SK-N-SH treated with all-trans-retinoic acid at 6 μM for 48 hours (cell line): ENCODE data around the gene PCSK9.
A peak's percentile ranks its signal among the peaks of the same experiment; 100 is the strongest.

Experiments
- ATAC-seq: fragments of 200-7000 bp; cut with Tn5 transposase; 3 replicates; pipeline ENCODE4 v1.9.1; 2020; ENCODE audit warnings: mild to moderate bottlenecking, moderate library complexity
- BACH2 ChIP-seq: fragments of 250-450 bp; sonication (Bioruptor Pico); IDR thresholded peaks from 2 replicates; pipeline ENCODE4 v1.9.0; 2021; ENCODE audit warnings: mild to moderate bottlenecking, borderline replicate concordance
- CREB5 ChIP-seq: fragments of 250-450 bp; sonication (Bioruptor Pico); IDR thresholded peaks from 2 replicates; pipeline ENCODE4 v1.5.1; 2020; ENCODE audit warnings: low read depth, mild to moderate bottlenecking, moderate library complexity
- CSDC2 ChIP-seq: fragments of 250-450 bp; sonication (Bioruptor Pico); IDR thresholded peaks from 2 replicates; pipeline ENCODE4 v1.5.0; 2020; ENCODE audit warnings: mild to moderate bottlenecking, moderate library complexity
- CSRNP3 ChIP-seq: fragments of 250-450 bp; sonication (Bioruptor Pico); IDR thresholded peaks from 2 replicates; pipeline ENCODE4 v1.5.1; 2021; ENCODE audit warnings: mild to moderate bottlenecking, moderate library complexity
- ESRRG ChIP-seq: fragments of 250-450 bp; sonication (Bioruptor Pico); IDR thresholded peaks from 2 replicates; pipeline ENCODE4 v1.6.1; 2021; ENCODE audit warnings: mild to moderate bottlenecking
- ISL1 ChIP-seq: fragments of 250-450 bp; sonication (Bioruptor Pico); IDR thresholded peaks from 2 replicates; pipeline ENCODE4 v2.1.2; 2022; ENCODE audit warnings: mild to moderate bottlenecking, moderate library complexity
- OSR1 ChIP-seq: fragments of 250-450 bp; sonication (Bioruptor Pico); IDR thresholded peaks from 2 replicates; pipeline ENCODE4 v1.8.0; 2022; ENCODE audit warnings: moderate library complexity, mild to moderate bottlenecking, inconsistent platforms
- PATZ1 ChIP-seq: fragments of 250-450 bp; sonication (Bioruptor Pico); IDR thresholded peaks from 2 replicates; pipeline ENCODE4 v1.8.0; 2020; ENCODE audit warnings: mild to moderate bottlenecking, moderate library complexity, borderline replicate concordance
- POU6F1 ChIP-seq: fragments of 250-450 bp; sonication (Bioruptor Pico); IDR thresholded peaks from 2 replicates; pipeline ENCODE4 v1.8.0; 2021; ENCODE audit warnings: low read depth, mild to moderate bottlenecking, moderate library complexity, borderline replicate concordance
- PPARA ChIP-seq: fragments of 250-450 bp; sonication (Bioruptor Pico); IDR thresholded peaks from 2 replicates; pipeline ENCODE4 v1.5.0; 2020; ENCODE audit warnings: mild to moderate bottlenecking, borderline replicate concordance
- RARB ChIP-seq: fragments of 250-450 bp; sonication (Bioruptor Pico); IDR thresholded peaks from 2 replicates; pipeline ENCODE4 v1.8.0; 2021; ENCODE audit warnings: mild to moderate bottlenecking, moderate library complexity
- SNAI2 ChIP-seq: fragments of 250-450 bp; sonication (Bioruptor Pico); IDR thresholded peaks from 2 replicates; pipeline ENCODE4 v1.5.0; 2020; ENCODE audit warnings: mild to moderate bottlenecking, moderate library complexity
- TCF4 ChIP-seq: fragments of 250-450 bp; sonication (Bioruptor Pico); IDR thresholded peaks from 2 replicates; pipeline ENCODE4 v1.8.0; 2021; ENCODE audit warnings: mild to moderate bottlenecking, moderate library complexity, borderline replicate concordance
- TOX ChIP-seq: fragments of 250-450 bp; sonication (Bioruptor Pico); IDR thresholded peaks from 2 replicates; pipeline ENCODE4 v1.8.0; 2021; ENCODE audit warnings: mild to moderate bottlenecking, moderate library complexity, borderline replicate concordance
- ZFP3 ChIP-seq: fragments of 250-450 bp; sonication (Bioruptor Pico); IDR thresholded peaks from 2 replicates; pipeline ENCODE4 v1.5.0; 2020; ENCODE audit warnings: mild to moderate bottlenecking, moderate library complexity
- ZFP30 ChIP-seq: fragments of 450-650 bp; formaldehyde crosslinking; IDR thresholded peaks from 2 replicates; pipeline ENCODE4 v1.5.0; 2022; ENCODE audit warnings: mild to moderate bottlenecking, moderate library complexity
- ZNF565 ChIP-seq: fragments of 450-650 bp; formaldehyde crosslinking; conservative IDR thresholded peaks from 2 replicates; pipeline ENCODE4 v1.5.0; 2020; ENCODE audit warnings: low read depth, mild to moderate bottlenecking, moderate library complexity
- ZNF70 ChIP-seq: fragments of 450-650 bp; formaldehyde crosslinking; IDR thresholded peaks from 2 replicates; pipeline ENCODE4 v1.5.0; 2020; ENCODE audit warnings: mild to moderate bottlenecking, moderate library complexity
- ZNF8 ChIP-seq: fragments of 450-650 bp; formaldehyde crosslinking; IDR thresholded peaks from 2 replicates; pipeline ENCODE4 v1.5.0; 2020; ENCODE audit warnings: mild to moderate bottlenecking, moderate library complexity
- TF ChIP-seq, protein P1 (sequence below): fragments of 250-450 bp; sonication (Bioruptor Pico); IDR thresholded peaks from 2 replicates; pipeline ENCODE4 v1.5.0; 2020; ENCODE audit warnings: mild to moderate bottlenecking, moderate library complexity

Gene PCSK9

GRCh38 chr1:55050283-55050682 is 10.9 kb downstream of the PCSK9 start:
- TF ChIP-seq, protein P1, sequence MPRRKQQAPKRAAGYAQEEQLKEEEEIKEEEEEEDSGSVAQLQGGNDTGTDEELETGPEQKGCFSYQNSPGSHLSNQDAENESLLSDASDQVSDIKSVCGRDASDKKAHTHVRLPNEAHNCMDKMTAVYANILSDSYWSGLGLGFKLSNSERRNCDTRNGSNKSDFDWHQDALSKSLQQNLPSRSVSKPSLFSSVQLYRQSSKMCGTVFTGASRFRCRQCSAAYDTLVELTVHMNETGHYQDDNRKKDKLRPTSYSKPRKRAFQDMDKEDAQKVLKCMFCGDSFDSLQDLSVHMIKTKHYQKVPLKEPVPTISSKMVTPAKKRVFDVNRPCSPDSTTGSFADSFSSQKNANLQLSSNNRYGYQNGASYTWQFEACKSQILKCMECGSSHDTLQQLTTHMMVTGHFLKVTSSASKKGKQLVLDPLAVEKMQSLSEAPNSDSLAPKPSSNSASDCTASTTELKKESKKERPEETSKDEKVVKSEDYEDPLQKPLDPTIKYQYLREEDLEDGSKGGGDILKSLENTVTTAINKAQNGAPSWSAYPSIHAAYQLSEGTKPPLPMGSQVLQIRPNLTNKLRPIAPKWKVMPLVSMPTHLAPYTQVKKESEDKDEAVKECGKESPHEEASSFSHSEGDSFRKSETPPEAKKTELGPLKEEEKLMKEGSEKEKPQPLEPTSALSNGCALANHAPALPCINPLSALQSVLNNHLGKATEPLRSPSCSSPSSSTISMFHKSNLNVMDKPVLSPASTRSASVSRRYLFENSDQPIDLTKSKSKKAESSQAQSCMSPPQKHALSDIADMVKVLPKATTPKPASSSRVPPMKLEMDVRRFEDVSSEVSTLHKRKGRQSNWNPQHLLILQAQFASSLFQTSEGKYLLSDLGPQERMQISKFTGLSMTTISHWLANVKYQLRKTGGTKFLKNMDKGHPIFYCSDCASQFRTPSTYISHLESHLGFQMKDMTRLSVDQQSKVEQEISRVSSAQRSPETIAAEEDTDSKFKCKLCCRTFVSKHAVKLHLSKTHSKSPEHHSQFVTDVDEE (CRISPR knock-in tag) = no peak
- no peak for TF ChIP-seq CSDC2 (CRISPR knock-in tag)
- no peak for TF ChIP-seq ESRRG
- no peak for TF ChIP-seq ZFP30 (CRISPR knock-in tag)
- no peak for TF ChIP-seq TCF4 (CRISPR knock-in tag)
- TF ChIP-seq CSRNP3 (CRISPR knock-in tag) = no peak
- TF ChIP-seq, all 23 proteins: peak for 0
- peak; percentile 47 for ATAC-seq

DNA sequence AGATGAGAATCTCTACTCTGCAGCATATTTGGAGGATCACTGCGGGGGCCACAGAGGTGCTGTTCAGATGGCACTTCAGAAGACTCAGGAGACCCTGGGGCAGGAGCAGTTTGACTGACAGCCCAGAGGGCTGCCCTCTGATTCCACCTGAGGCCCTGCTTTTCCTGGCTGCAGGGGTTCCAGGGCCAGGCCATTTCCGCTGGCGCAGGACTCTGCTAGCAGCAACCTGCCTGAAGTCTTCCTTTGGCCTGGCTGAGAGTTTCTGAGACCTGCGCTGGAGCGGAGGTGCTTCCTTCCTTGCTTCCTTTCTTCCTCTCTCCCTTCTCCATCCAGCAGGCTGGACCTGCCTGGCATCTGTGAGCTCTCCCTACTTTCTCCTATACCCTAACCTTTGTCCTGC is 11.8 kb downstream of the PCSK9 start:
- ATAC-seq = no peak
- no peak for TF ChIP-seq POU6F1
- TF ChIP-seq PATZ1 = no peak
- no peak for TF ChIP-seq BACH2 (CRISPR knock-in tag)
- no peak for TF ChIP-seq ZNF70 (CRISPR knock-in tag)
- no peak for TF ChIP-seq CREB5 (CRISPR knock-in tag)
- no peak for TF ChIP-seq ESRRG
- no peak for TF ChIP-seq PPARA (CRISPR knock-in tag)
- no peak for TF ChIP-seq ZFP3 (CRISPR knock-in tag)
- TF ChIP-seq ZNF565 (CRISPR knock-in tag) = no peak
- no peak for TF ChIP-seq OSR1 (CRISPR knock-in tag)
- no peak for TF ChIP-seq RARB (CRISPR knock-in tag)
- TF ChIP-seq, protein P1 (CRISPR knock-in tag) = no peak
- TF ChIP-seq CSDC2 (CRISPR knock-in tag) = no peak
- no peak for TF ChIP-seq SNAI2
- TF ChIP-seq ZNF8 (CRISPR knock-in tag) = no peak
- no peak for TF ChIP-seq ZFP30 (CRISPR knock-in tag)
- no peak for TF ChIP-seq CSRNP3 (CRISPR knock-in tag)
- no peak for TF ChIP-seq TOX (CRISPR knock-in tag)
- TF ChIP-seq ISL1 (CRISPR knock-in tag) = no peak
- TF ChIP-seq TCF4 (CRISPR knock-in tag) = no peak
